ENCODE results near the gene SERP2. TPM values are rescaled to one million over a fixed set of nuclear protein-coding genes. Genes with fewer than 3 reads are reported as not detected.

SERP2 gene
- total RNA-seq, 4 donors from 2014 or later = 3.2 to 12.4 (median 3.5) TPM

- DNase-seq = no peak
- H3K4me1 ChIP-seq = peaks cover 0 to 36% (median 1%) of the 10 kb centered on the region in 4 donors
- no peak for TF ChIP-seq CTCF (IDR thresholded peaks at IDR 0.05)
- no peak for TF ChIP-seq POLR2A (IDR thresholded peaks at IDR 0.05)
- H3K27ac ChIP-seq = peak overlapping the region in 3 of 4 donors; percentile 19 to 72 (median 57)
- H3K27me3 ChIP-seq = no peaks in the 10 kb centered on the region
- H3K36me3 ChIP-seq = no peaks in the 10 kb centered on the region
- H3K4me3 ChIP-seq = peak overlapping the region; percentile 42 to 76 (median 51)
- H3K9me3 ChIP-seq = no peaks in the 10 kb centered on the region
Measured at GRCh38 chr13:44374348-44374712, 706 bp downstream of the SERP2 start.

GRCh38 chr13:44378277-44378676, 4.7 kb downstream of the SERP2 start:
- no peak for DNase-seq
- Histone ChIP-seq H3K9me3 (no peaks in the 10 kb centered on the region), H3K27me3 (no peaks in the 10 kb centered on the region), H3K27ac (no peak overlapping the region), H3K36me3 (no peaks in the 10 kb centered on the region), H3K4me1 (peaks cover 0 to 28% (median 0%) of the 10 kb centered on the region in 4 donors), H3K4me3 (no peak overlapping the region)
- TF ChIP-seq CTCF (IDR thresholded peaks at IDR 0.05) (no peak), POLR2A (IDR thresholded peaks at IDR 0.05) (no peak)

- DNase-seq = no peak
- H3K27me3 ChIP-seq = no peaks in the 10 kb centered on the region
- peak overlapping the region in 2 of 4 donors; percentile 67 to 70 for H3K27ac ChIP-seq
- H3K9me3 ChIP-seq = no peaks in the 10 kb centered on the region
- H3K36me3 ChIP-seq = no peaks in the 10 kb centered on the region
- no peak overlapping the region for H3K4me3 ChIP-seq
- no peak for TF ChIP-seq POLR2A (IDR thresholded peaks at IDR 0.05)
- TF ChIP-seq CTCF (IDR thresholded peaks at IDR 0.05) = no peak
- peaks cover 0 to 15% (median 0%) of the 10 kb centered on the region in 4 donors for H3K4me1 ChIP-seq
Measured at GRCh38 chr13:44379885-44380284, 6.3 kb downstream of the SERP2 start.

GRCh38 chr13:44380404-44381165, 7.0 kb downstream of the SERP2 start:
- no peak for DNase-seq
- peaks cover 0 to 15% (median 0%) of the 10 kb centered on the region in 4 donors for H3K4me1 ChIP-seq
- no peaks in the 10 kb centered on the region for H3K27me3 ChIP-seq
- TF ChIP-seq CTCF (IDR thresholded peaks at IDR 0.05) (no peak), POLR2A (IDR thresholded peaks at IDR 0.05) (no peak)
- no peaks in the 10 kb centered on the region for H3K9me3 ChIP-seq
- H3K36me3 ChIP-seq = no peaks in the 10 kb centered on the region
- H3K4me3 ChIP-seq = no peak overlapping the region
- H3K27ac ChIP-seq = peak overlapping the region in 2 of 4 donors; percentile 67 to 70

GRCh38 chr13:44382635-44383145, 9.1 kb downstream of the SERP2 start:
- Histone ChIP-seq H3K27me3 (no peaks in the 10 kb centered on the region), H3K9me3 (no peaks in the 10 kb centered on the region), H3K4me3 (no peak overlapping the region), H3K4me1 (peaks cover 0 to 15% (median 0%) of the 10 kb centered on the region in 4 donors), H3K36me3 (no peaks in the 10 kb centered on the region), H3K27ac (peak overlapping the region in 2 of 4 donors; percentile 16 to 22)
- no peak for DNase-seq
- TF ChIP-seq POLR2A (IDR thresholded peaks at IDR 0.05) (no peak), CTCF (IDR thresholded peaks at IDR 0.05) (peak in 1 of 6 experiments; percentile 5)
